ENCODE results near the gene WDFY3. TPM values are rescaled to one million over a fixed set of nuclear protein-coding genes. Genes with fewer than 3 reads are reported as not detected.

The WDFY3 gene
- total RNA-seq, 1 experiment from 2014 or later, result 39.9 TPM

- POLR2A ChIA-PET, result no interaction called here
- H3K9me3 ChIP-seq (ENCODE audit: control insufficient read depth in 1 of 2, insufficient read depth in 1 of 2, low read depth in 1 of 2, low read length in 2 of 2), result no peaks in the 10 kb centered on the region
- H3K27ac ChIP-seq (ENCODE audit: low read depth, low read length), result no peak overlapping the region
- H4K20me1 ChIP-seq (ENCODE audit: insufficient read depth), result no peaks in the 10 kb centered on the region
- H3K4me2 ChIP-seq (ENCODE audit: low read length), result no peak overlapping the region
- H3K36me3 ChIP-seq (ENCODE audit: control insufficient read depth in 1 of 2, insufficient read depth in 2 of 2, low read length in 2 of 2), result no peaks in the 10 kb centered on the region; a peak in 1 of 4 replicates
- RAD21 ChIA-PET (ENCODE audit: low non-redundant PET in 1 of 2, low total read pairs in 2 of 2, uncharacterized antibody in 2 of 2, unreplicated experiment in 2 of 2), result no interaction called here
- no peak for ATAC-seq
- H3K79me2 ChIP-seq (ENCODE audit: insufficient read depth, low read length), result no peaks in the 10 kb centered on the region
- peaks cover 0 to 6% of the 10 kb centered on the region in 2 experiments; a peak in 3 of 4 replicates for H3K4me1 ChIP-seq (ENCODE audit: control insufficient read depth in 1 of 2, insufficient read depth in 2 of 2, low read length in 2 of 2)
- TF ChIP-seq RAD21 (IDR thresholded peaks at IDR 0.05; ENCODE audit: low read depth), result no peak
- no peak for TF ChIP-seq EGR1 (IDR thresholded peaks at IDR 0.05; ENCODE audit: low read depth)
- TF ChIP-seq ZBTB33 (IDR thresholded peaks at IDR 0.05; ENCODE audit: extremely low read depth, insufficient replicate concordance, low read length), result no peak
- no peak for TF ChIP-seq FOSL1 (IDR thresholded peaks at IDR 0.05; ENCODE audit: low read depth)
- no peak for TF ChIP-seq EZH2phosphoT487 (IDR thresholded peaks at IDR 0.05; ENCODE audit: borderline replicate concordance)
- no peak for TF ChIP-seq TCF7L2 (IDR thresholded peaks at IDR 0.05; ENCODE audit: borderline replicate concordance, extremely low read depth, insufficient read depth, insufficient read length)
- TF ChIP-seq REST (IDR thresholded peaks at IDR 0.05; ENCODE audit: low read depth), result no peak
- TF ChIP-seq SP1 (IDR thresholded peaks at IDR 0.05; ENCODE audit: low read depth), result no peak
- TF ChIP-seq POLR2AphosphoS5 (IDR thresholded peaks at IDR 0.05; ENCODE audit: low read depth, low read length), result no peak
- no peak for TF ChIP-seq JUND (IDR thresholded peaks at IDR 0.05)
- no peak for TF ChIP-seq ZFX (IDR thresholded peaks at IDR 0.05)
- CTCF ChIA-PET, result no interaction called here
- H3K9me2 ChIP-seq (ENCODE audit: insufficient read depth), result no peaks in the 10 kb centered on the region
- intact Hi-C loops (cut with micrococcal nuclease), result no loop called here
- DNase-seq (ENCODE audit: low read depth, low spot score), result no peak
- no TSS peak for BruUV-seq (replicated peaks)
- no peak overlapping the region for H3K9ac ChIP-seq (ENCODE audit: low read length)
- H2AFZ ChIP-seq (ENCODE audit: low read depth, low read length, poor library complexity, severe bottlenecking), result no peak overlapping the region
- H3K4me3 ChIP-seq (replicated peaks in 1 of 2; ENCODE audit: low read depth in 1 of 2, low read length in 2 of 2), result no peak overlapping the region
- H3K27me3 ChIP-seq (ENCODE audit: insufficient read depth, low read length), result no peaks in the 10 kb centered on the region
Observed at GRCh38 chr4:84697615-84698201, 268.8 kb downstream of the WDFY3 start.

All from HCT116 (cell line).